ENCODE measurements around the gene OR8B8.

DNA sequence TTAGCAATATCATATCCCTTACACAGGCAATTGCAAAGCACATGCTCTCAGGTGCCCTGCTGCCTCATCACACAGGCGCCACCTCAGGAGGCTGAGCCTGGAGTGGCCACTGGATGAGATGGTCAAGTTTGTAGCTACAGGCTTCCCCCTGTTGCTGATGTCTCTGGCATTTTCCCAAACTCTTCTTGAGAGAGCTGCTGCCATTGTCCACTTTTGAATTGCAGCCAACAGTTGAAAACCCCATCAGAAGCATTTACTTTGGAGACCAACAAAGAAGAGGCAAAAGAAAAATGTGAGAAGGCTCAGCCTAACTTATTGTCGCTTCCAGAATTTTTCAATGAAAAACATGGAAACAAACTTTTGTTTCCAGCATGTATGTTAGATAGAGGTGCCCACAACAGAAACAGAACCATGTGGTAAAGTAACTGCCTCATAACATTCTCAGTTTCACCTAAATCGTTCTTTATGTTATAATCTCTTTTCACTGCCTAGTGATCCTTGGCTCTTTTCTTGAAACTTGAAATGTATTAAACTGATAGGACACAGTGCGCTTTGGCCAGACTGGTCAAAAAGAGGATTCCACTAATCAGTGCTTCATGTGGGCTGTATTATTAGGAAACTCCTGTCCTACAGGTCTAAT, 47.6 kb upstream of the OR8B8 start:
- TF ChIP-seq, protein P1, sequence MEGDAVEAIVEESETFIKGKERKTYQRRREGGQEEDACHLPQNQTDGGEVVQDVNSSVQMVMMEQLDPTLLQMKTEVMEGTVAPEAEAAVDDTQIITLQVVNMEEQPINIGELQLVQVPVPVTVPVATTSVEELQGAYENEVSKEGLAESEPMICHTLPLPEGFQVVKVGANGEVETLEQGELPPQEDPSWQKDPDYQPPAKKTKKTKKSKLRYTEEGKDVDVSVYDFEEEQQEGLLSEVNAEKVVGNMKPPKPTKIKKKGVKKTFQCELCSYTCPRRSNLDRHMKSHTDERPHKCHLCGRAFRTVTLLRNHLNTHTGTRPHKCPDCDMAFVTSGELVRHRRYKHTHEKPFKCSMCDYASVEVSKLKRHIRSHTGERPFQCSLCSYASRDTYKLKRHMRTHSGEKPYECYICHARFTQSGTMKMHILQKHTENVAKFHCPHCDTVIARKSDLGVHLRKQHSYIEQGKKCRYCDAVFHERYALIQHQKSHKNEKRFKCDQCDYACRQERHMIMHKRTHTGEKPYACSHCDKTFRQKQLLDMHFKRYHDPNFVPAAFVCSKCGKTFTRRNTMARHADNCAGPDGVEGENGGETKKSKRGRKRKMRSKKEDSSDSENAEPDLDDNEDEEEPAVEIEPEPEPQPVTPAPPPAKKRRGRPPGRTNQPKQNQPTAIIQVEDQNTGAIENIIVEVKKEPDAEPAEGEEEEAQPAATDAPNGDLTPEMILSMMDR (conservative IDR thresholded peaks at IDR 0.05; ENCODE audit: low read depth, low read length) = no peak
- TF ChIP-seq POLR2A (IDR thresholded peaks at IDR 0.05; ENCODE audit: low read depth, low read length) (no peak), MAZ (IDR thresholded peaks at IDR 0.05; ENCODE audit: borderline replicate concordance, low read depth, low read length) (no peak)
- TF ChIP-seq, protein P2, sequence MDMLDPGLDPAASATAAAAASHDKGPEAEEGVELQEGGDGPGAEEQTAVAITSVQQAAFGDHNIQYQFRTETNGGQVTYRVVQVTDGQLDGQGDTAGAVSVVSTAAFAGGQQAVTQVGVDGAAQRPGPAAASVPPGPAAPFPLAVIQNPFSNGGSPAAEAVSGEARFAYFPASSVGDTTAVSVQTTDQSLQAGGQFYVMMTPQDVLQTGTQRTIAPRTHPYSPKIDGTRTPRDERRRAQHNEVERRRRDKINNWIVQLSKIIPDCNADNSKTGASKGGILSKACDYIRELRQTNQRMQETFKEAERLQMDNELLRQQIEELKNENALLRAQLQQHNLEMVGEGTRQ (IDR thresholded peaks at IDR 0.05; ENCODE audit: low read depth, low read length) = no peak
- TF ChIP-seq, protein P3, sequence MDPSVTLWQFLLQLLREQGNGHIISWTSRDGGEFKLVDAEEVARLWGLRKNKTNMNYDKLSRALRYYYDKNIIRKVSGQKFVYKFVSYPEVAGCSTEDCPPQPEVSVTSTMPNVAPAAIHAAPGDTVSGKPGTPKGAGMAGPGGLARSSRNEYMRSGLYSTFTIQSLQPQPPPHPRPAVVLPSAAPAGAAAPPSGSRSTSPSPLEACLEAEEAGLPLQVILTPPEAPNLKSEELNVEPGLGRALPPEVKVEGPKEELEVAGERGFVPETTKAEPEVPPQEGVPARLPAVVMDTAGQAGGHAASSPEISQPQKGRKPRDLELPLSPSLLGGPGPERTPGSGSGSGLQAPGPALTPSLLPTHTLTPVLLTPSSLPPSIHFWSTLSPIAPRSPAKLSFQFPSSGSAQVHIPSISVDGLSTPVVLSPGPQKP (IDR thresholded peaks at IDR 0.05; ENCODE audit: borderline replicate concordance, low read depth, low read length) = no peak
